ENCODE results near the gene MGAT5.

Gene MGAT5

DNA sequence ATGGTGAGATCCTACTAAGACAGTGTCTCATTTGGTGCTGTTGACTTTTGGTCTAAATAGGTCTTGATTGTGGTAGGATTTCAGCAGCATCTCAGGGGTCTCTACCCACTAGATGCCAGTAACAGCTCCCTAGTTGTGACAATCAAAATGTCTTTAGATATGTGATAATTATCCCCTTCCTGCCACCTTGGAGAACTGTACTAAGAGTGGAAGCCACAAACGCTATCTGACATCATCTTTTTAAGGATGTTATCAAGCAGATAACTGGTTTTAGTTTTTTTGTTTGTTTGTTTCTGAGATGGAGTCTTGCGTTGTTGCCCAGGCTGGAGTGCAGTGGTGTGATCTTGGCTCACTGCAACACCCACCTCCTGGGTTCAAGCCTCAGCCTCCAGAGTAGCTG is 3.1 kb downstream of the MGAT5 start:
- no peak for DNase-seq (ENCODE audit: low read depth in 2 of 2)

DNA sequence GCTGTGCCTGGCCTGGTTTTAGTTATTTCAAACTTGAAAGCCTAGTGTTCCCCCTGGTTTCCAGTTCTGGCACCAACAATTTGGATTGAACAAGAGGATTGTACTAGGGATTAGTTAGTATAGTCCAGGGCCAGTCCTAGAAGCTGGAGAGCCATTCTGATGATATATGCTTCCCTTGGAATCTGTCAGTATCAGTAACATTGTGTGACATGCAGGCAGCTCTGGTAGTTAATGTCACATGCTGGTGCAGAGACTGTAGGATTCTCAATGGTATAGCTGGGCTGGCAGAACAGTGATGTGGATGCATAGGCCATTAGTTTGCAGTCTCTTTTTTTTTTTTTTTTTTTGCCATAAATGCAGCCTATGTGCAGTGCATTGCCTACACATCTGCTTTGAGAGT is 3.6 kb downstream of the MGAT5 start:
- DNase-seq (ENCODE audit: low read depth in 2 of 2) = no peak

DNA sequence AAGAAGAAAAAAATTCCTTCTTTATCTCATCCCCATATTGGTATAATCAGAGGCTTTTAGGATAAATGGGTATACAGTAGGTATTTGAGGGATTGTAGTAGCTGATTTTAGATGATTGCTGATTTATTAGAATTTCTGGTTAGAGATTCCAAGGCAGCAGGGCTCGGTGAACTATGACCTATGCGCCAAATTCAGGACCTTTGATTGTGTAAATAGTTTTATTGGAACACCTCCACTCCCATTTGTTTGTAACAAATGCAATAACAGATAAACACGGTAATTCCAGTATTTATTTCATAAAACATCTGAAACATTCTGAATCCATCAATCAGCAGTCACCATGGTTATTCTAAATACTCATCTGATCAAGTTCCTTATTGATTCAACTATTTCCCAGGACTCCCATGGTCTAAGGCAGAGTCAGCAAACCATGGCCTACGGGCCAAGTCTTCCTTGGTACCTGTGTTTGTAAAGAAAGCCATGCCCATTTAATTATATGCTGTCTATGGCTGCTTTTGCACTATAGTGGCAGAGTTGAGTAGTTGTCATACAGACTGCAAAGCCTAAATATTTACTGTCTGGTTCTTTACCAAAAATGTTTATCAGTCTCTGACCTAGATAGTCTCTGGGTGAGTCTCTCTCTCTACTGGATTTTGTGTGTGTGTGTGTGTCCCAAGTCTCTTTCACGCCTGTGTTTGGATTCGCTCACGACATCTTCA is 4.3 kb downstream of the MGAT5 start:
- no peak for DNase-seq (ENCODE audit: low read depth in 2 of 2)

DNA sequence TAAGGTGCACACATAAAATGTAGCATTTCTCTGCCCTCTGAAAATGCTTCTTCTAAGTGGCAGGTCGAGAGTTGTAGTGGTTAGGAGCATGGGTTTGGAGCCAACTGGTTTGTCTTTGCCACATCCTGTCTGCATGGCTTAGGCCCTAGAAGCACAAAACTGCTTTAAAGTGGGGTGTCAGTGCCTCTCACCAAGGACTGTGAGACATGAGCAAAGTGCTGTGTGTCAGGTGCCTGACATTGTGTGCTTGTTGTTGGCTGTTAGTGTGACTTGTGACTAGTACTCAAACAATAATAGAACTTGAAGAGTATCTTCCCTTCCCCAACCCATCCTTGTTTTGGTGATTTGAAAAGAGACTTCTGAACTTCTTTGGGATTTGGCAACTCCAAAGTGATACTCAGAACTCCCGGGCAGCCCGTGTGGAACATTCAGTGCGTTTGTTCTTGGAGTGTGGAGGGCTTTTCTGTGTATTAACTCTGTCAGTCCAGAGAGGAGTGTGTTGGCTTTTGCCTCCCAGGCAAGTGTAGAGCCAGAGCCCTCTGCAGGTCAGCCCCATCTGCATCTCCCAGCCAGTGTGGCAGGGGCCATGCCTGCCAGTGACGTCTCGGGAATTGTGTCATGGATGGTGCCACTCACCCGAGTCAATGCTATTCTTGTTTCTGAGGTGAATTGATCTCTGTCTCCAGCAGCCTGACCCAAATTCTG is 5.0 kb downstream of the MGAT5 start:
- DNase-seq (ENCODE audit: low read depth in 2 of 2) = no peak

DNA sequence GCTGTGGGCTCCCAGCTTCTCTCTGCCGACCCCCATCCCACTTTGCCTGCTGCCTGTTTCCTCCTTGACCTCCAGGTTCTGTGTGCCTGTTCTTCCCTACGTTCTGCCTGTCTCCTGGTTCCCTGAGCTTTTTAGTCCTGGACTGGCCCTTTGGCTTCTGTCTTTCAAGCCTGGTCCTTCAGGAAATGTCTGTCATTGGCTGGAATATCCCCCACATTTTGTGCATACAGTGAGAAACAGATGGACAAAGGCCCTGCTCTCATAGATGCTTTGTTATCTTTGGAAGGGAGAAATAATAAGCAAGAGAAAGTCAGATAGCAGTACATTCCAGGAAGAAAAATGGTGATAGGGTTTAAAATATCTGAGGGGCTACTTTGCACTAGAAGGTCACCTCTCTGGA is 5.7 kb downstream of the MGAT5 start:
- no peak for DNase-seq (ENCODE audit: low read depth in 2 of 2)

DNA sequence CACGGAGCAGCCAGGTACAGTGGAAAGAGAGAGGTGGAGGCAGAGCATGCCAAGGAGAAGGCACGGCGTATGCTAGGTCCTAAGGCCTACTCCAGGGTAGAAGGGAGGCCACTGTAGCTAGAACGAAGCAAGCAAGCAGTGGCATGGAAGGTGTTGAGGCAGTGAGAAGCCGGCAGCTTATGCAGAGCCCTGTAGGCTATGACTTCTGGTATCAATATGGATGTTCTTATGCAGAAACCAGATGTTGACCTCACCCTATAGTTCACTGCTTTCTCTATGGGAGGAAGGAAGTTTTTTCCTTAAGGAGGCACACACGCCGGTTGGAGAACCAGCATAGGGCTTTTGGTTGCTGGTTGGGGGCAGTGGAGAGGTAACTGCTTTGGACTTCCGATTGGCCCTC is 6.1 kb downstream of the MGAT5 start:
- no peak for DNase-seq (ENCODE audit: low read depth in 2 of 2)

DNA sequence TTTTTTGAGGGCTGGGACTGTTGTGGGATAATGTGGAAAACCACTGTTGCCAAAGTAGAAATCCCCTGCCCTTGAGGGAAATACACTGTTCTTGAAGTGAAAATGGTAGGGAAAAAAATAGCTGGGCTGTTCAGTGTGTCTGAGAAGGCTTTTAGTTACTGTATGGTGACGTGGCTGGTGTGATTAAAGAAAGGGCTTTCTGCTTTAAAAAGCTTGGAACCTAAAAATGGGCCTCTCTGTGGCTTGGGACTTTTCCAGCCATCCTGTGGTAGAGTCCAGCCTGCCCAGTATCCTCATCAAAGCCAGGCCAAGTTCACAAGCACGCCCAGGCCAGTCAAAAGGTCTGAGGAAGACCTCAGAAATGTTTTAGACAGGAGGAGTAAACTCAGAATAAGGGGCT is 6.8 kb downstream of the MGAT5 start:
- DNase-seq (ENCODE audit: low read depth in 2 of 2) = peak; percentile 56 to 62

DNA sequence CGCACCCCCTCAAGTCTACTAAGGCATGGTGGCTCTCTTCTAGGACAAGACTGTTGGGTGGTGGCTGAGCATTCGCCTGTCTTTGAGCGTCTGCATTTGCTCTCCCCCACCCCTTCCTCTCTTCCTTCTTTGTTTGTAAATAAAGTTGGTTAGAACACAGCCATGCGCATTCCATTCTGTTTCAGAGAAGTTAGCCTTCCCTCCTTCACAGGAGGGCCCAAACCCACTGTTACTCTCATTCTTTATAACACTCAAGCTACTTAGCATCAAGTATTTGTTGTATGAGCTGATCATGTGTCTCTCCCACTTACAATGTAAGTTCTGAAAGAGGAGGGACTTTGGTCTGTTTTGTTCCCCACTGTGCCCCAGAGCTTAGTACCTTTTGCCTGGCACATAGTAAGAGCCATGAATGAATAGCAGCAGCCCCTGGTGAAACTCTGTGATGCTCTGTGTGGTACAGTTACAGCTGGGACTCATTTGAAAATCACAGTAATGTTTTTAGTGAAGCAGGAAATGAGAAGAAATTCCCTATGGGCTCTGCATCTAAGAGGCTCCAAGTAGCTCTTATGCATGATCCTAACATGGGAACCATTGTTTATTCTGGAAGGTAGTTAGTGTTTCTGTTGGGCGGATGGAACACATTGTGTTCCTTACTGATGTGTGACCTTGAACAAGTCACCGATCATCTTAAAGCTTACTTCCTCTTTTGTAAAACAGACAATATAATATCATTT is 7.7 kb downstream of the MGAT5 start:
- no peak for DNase-seq (ENCODE audit: low read depth in 2 of 2)

DNA sequence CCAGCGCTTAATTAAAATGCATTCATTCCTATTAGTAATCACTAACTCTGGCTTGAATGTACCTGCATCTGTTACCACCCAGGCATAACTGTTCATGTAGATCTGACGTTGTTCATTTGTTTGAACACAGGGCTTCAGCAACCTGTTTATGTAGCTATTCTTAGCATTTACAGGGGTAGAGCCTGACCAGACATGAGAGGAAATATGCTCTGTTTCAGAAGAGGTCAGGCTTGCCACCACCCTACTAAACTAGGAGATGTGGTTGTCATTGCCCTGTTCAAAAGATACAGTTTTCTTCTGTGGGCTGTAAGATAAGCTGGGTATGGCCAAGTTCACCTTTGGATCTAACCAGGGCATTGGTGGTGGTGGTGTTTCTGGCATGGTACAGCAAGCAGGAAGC is 8.8 kb downstream of the MGAT5 start:
- DNase-seq (ENCODE audit: low read depth in 2 of 2) = no peak

DNA sequence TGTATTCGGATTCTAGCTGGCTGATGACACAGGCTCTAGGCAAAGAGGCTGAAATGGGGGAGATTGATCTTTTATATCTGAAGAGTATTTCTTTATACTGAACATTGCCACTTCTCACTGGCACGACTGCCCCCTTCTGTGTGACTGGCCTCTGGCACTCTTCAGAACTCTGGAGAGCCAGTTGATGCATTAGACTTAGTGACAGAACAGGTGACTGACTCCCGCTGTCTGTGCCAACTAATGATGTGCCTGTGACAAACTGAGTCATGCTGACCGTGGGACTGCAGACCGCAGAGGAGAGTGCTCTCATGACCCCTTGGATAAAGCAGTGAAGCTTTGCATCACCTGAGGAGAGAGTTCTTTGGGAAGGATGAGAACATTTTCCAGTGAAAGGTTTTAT is 14.4 kb downstream of the MGAT5 start:
- no peak for DNase-seq (ENCODE audit: low read depth in 2 of 2)

DNA sequence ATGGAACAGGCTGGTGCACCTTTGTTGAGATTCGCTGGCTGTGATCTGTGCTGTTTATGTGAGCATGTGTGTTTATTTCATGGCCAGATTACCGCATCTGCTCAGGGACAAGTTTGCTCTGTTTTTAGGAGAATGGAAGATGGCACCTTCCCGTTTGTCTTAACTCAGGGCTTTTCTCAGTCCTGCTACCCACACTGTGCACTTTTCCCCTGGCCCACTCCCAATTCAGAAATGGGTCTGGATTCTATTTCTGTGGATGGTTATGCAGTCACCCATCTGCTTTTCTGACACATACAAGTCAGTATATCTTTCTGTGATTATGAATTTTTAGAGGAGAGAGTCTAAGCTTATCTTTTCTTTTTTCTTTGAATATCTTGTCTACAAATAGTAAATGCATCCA is 15.4 kb downstream of the MGAT5 start:
- DNase-seq (ENCODE audit: low read depth in 2 of 2) = no peak

DNA sequence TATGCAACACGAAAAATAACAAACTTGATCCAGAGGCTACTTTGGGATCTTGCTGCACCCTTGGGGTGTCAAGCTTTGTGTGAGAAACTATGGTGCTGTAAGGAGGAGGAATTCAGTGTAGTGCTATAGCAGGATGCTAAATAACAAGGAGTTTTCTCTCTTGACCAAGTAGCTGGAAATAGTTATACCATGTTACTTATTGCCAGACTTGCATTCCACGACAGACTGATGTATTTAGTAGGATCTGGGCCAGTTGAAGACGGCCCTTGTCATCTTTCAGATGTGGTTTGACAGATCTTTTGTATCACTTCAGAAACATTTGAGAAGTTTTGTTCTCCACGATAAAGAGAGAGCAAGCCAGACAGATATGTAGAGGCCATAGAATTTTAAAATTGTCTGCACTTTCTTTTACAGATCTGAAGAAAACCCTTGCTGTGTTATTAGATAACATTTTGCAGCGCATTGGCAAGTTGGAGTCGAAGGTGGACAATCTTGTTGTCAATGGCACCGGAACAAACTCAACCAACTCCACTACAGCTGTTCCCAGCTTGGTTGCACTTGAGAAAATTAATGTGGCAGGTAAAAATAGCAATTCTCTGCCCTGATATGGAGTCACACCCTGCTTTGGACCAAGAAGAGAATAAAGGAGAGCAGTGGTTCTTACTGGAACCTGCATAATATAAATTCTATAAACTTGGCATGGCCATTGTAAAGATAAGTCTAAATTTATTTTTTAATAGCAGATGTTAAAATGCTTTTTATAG is 16.3 kb downstream of the MGAT5 start:
- DNase-seq (ENCODE audit: low read depth in 2 of 2) = peak; percentile 29 to 36

DNA sequence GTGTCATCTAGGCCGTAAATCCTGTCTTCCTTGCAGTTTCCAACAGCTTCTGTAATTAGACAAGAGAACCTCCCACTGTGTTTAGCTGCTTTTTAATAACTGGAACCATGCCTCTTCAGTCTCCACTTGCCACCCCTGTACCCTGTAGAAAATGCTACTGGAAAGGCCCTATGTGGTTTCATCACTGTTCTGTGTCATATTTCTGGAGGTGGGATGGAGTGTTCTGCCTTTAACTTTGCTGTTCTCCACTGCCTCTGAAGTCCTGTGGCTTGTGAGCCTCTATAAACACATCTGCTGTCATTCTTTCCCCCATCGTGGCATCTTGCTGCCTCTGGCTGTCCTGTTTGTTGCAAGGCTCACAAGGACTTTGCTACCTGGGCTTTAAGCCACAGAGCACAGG is 17.9 kb downstream of the MGAT5 start:
- no peak for DNase-seq (ENCODE audit: low read depth in 2 of 2)

DNA sequence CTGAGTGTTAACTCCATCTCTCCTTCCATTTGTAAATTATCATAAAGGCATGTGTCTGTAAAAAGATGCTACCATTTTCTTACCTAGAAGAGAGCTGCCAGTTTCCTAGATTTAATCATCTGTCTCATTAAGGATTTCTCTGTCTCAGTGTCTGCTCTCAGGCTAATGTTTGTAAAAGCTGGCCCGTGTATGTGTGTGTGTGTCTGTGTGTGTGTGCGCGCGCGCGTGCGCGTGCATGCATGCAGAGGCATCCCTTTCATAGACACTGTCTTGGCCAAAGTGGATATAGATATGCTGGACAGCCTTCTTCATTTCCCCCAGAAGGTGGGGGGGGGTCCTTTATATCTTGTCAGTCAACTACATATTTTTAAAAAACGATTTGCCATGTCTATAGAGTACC is 18.9 kb downstream of the MGAT5 start:
- DNase-seq (ENCODE audit: low read depth in 2 of 2) = no peak

DNA sequence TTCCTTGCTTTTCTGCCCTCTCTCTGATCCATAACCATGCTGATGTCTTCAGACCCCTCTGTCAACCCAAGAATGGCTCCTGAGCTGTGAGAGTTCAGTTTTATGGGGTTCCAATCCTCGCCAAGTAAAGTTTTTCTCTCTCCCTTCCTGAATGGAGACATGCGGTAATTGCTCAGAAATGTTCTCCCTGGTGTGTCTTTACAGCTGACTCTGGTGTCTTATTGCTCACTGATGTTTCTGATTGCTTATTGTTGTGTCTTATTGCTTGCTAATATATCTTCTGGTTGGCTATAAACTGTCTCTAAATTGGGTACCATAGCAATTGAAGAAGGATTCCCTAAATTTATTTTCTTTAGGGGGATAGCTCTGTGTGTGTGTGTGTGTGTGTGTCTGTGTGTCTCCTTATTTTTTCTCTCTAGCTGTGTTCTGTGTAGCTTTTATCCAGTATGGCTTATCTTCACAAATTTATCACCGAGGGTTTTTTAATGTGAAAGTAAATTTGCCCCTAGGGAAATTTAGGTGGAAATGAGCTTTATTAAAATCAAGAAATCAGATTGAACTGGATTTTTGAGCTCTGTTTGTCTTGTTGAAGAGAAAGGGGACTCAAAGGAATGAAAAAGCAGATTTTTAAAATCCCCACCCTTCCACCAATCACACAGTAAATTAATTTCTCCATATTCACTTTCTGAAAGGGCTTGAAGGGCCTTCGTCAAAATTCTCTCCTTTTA is 19.5 kb downstream of the MGAT5 start:
- DNase-seq (ENCODE audit: low read depth in 2 of 2) = no peak

DNA sequence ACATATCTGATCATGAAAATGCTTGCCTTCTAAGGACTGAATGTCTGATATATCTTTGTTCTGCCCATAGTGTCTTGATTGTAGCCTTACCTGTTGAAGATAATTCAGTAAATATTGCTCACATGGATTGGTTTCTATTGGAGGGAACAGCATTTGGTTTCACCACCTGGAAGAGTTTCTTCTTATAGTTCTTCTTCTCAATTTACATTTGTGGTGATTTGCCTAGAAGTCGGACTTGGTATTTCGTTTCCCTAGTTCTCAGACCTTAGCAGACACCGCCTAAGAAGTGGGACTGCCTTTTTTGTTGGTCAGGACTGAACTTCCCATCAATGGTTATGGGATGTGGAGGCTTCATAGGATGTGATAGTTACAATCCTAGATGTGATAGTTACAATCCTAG is 20.2 kb downstream of the MGAT5 start:
- no peak for DNase-seq (ENCODE audit: low read depth in 2 of 2)

DNA sequence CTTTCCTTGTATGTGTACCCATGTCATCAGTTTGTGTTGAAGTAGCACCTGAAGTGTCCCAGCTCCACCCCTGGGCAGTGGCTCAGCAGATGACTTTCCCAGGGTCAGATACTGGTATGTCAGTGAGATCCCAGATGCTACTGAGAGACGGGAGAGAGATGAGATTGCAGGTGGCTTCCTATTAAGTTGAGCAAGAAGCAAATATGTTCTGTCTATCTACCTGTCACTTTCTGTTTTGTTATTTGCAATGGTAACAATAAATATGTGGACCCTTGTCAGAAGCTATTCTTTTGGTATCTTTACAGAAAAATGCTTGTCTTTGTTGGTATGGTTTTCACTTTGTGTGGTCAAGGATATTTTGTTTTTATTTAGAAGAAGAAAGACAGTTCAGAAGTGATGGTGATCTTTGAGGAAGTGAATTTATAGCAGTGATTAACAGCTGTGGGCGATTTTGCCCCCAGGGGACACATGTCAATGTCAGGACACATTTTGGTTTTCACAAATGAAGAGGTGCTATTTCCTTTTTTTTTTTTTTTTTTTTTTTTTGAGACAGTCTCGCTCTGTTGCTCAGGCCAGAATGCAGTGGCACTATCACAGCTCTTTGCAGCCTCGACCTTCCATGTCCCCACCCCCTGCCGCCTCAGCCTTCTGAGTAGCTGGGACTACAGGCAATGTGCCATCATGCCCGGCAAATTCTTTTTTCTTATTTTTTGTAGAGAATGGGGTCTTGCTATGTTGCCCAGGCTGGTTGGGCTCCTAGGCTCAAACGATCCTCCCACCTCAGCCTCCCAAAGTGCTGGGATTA is 21.4 kb downstream of the MGAT5 start:
- no peak for DNase-seq (ENCODE audit: low read depth in 2 of 2)

DNA sequence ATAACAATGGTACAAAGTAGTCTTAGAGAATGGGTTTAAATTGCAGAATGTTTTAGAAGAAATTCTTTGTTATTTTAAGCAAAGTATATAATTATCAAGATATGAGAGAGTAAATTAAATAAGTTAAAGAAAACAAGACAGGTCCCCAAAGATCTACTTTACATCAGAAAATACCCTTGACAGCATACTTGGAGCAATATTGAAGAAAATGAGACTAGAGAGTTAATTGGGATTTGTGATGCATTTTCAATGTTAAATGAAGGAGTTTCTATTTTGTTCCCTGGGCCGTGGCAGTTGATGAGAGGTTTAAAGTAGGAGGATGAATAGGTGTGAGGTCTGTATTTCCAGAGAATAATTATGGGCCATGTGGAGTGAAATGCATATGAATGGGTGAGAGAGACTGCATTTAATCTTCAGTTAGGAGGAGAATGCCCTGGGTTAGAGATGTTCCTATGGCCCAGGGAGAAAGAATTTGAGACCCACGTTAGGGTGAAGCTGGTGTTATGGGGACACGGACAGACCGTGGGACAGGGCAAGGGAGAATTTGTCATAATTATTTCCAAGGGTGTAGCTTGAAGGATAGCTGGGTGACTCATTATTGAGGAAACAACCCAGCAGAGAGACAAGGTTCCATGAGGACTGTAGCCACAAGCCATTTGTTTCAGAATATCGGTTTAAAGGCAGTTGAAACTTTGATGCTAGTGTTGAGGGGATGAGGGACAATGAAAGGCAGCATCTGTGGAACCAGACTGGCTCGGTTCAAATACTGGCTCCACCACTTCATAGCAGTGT is 22.7 kb downstream of the MGAT5 start:
- no peak for DNase-seq (ENCODE audit: low read depth in 2 of 2)

DNA sequence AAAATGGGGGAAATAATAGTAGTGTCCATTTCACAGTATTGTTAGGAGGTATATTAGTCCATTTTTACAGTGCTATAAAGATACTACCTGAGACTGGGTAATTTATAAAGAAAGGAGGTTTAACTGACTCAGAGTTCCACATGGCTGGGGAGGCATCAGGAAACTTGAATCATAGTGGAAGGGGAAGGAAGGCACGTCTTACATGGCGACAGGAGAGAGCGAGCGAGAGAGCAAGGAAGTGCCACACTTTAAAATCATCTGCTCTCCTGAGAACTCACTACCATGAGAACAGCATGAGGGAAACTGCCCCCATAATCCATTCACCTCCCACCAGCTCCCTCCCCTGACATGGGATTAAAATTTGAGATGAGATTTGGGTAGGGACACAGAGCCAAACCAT is 23.4 kb downstream of the MGAT5 start:
- DNase-seq (ENCODE audit: low read depth in 2 of 2) = no peak

DNA sequence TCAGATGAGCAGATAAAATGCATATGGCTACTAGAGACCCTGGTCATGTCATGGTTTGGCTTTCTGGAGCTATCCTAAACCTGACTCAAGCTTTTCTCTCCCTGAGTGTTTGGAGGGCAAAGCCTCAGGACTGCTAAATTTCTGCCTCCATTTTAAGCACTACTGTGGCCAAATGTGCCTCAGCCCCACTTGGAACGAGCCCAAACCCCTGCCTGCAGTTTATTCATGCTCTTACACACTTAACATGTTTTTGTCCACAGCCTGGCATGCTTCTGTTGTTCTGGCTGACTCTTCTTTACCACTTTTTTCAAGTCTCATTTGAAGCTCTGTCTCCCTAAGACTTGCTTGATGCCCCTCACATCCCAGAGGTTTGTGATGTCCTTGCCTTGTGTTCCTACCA is 24.7 kb downstream of the MGAT5 start:
- DNase-seq (ENCODE audit: low read depth in 2 of 2) = no peak

Measured in fibroblast of skin of left biceps (primary cell).